Fibroblast of lung (primary cell): ENCODE results near the gene ZCCHC17. TPM values are rescaled to one million over a fixed set of nuclear protein-coding genes. Genes with fewer than 3 reads are reported as not detected.
A peak's percentile ranks its signal among the peaks of the same experiment; 100 is the strongest.

Experiments
- DNase-seq, 2 donors: peaks; one replicate each; pipeline versions ENCODE4 v3.0.0 to v3.0.0-alpha.2; 2010; ENCODE audit warnings: low read depth in 2 of 2
- H2AFZ ChIP-seq: 2 replicates; pipeline ENCODE4 v1.5.1; 2012; ENCODE audit warnings: low read length, control low read depth, inconsistent platforms
- H3K27ac ChIP-seq: 2 replicates; pipeline ENCODE4 v1.5.1; 2011; ENCODE audit warnings: low read length, control low read depth; ENCODE audit not compliant: insufficient read depth
- H3K27me3 ChIP-seq: 2 replicates; pipeline ENCODE4 v1.5.1; 2011; ENCODE audit warnings: mild to moderate bottlenecking, low read length; ENCODE audit not compliant: control insufficient read depth, insufficient read depth
- H3K36me3 ChIP-seq: 2 replicates; pipeline ENCODE4 v1.5.1; 2011; ENCODE audit warnings: low read length; ENCODE audit not compliant: control insufficient read depth, insufficient read depth
- H3K4me1 ChIP-seq: 2 replicates; pipeline ENCODE4 v1.5.1; 2011; ENCODE audit warnings: low read length; ENCODE audit not compliant: control insufficient read depth, insufficient read depth; ENCODE audit errors: extremely low read depth
- H3K4me2 ChIP-seq: 2 replicates; pipeline ENCODE4 v1.5.1; 2011; ENCODE audit warnings: low read length, control low read depth; ENCODE audit not compliant: insufficient read depth; ENCODE audit errors: extremely low read depth
- H3K4me3 ChIP-seq, 4 experiments: fragments of 200-600 bp in 1 of 4; sonication (generic) in 1 of 4; replicated peaks in 1 of 4; 2 replicates each; pipeline ENCODE4 v1.5.1; 2011 to 2016; ENCODE audit warnings: low read length in 4 of 4, low read depth in 3 of 4, mild to moderate bottlenecking in 3 of 4, control low read depth in 2 of 4, inconsistent platforms in 1 of 4, mixed read lengths in 1 of 4; ENCODE audit not compliant: insufficient read depth in 1 of 4; ENCODE audit errors: control extremely low read depth in 1 of 4
- H3K79me2 ChIP-seq: 2 replicates; pipeline ENCODE4 v1.5.1; 2012; ENCODE audit warnings: mild to moderate bottlenecking, low read length, inconsistent platforms; ENCODE audit not compliant: control insufficient read depth, insufficient read depth
- H3K9ac ChIP-seq: 2 replicates; pipeline ENCODE4 v1.5.1; 2011; ENCODE audit warnings: mild to moderate bottlenecking, low read length, control low read depth; ENCODE audit not compliant: insufficient read depth
- H3K9me3 ChIP-seq: 2 replicates; pipeline ENCODE4 v1.5.1; 2012; ENCODE audit warnings: low read depth, low read length; ENCODE audit not compliant: control insufficient read depth, insufficient read depth
- H4K20me1 ChIP-seq: 2 replicates; pipeline ENCODE4 v1.5.1; 2011; ENCODE audit warnings: low read length; ENCODE audit not compliant: control insufficient read depth, insufficient read depth; ENCODE audit errors: extremely low read depth
- EZH2 ChIP-seq: IDR thresholded peaks from 2 replicates; pipeline ENCODE4 v1.5.1; 2012; ENCODE audit warnings: low read length, control low read depth, mild to moderate bottlenecking; ENCODE audit errors: missing control alignments
- polyA plus RNA-seq, 2 donors: library from polyadenylated mRNA; depleted of rRNA in 1 of 2; stranded (reverse) in 1 of 2; unstranded in 1 of 2; fragments of >200 nt; gene quantifications; 2 replicates each; pipeline ENCODE4 v1.2.1, GENCODE V29; 2011 to 2012; ENCODE audit warnings: missing spikeins in 1 of 2
- total RNA-seq: library from RNA; depleted of rRNA; stranded (reverse); fragments of >200 nt; gene quantifications from 2 replicates; pipeline ENCODE4 v1.2.1, GENCODE V29; 2014
- TF ChIP-seq, protein P1 (sequence below), 2 donors: IDR thresholded peaks in 1 of 2; conservative IDR thresholded peaks in 1 of 2; 1 replicate in 1 of 2; 2 replicates in 1 of 2; pipeline ENCODE4 v1.5.1; 2011 to 2012; ENCODE audit warnings: low read length in 2 of 2, control low read depth in 1 of 2, inconsistent platforms in 1 of 2, low read depth in 1 of 2, mild to moderate bottlenecking in 1 of 2

The ZCCHC17 gene
- total and polyA plus RNA-seq, 2 donors (not counting 1 experiment from before 2014, with no cell fraction given) = 34.0 to 62.3 TPM

DNA sequence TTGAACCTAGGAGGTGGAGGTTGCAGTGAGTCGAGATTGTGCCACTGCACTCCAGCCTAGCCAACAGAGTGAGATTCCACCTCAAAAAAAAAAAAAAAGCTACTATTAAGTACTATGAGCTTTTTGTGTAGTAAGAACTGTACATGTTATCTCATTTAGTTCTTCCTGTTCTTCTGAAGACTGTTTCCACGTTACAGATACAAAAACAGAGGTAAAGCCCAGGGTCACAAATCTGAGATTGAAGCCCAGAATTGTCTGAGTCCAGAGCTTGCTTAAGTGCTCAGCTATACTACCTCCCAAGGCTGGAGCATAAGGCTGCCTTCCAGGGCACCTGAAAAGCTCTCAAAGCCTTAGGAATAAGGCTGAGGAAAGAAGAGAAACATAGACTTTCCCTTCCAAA is 73.2 kb downstream of the ZCCHC17 start:
- Histone ChIP-seq H3K9me3 (no peaks in the 10 kb centered on the region), H3K4me3 (peak overlapping the region in 2 of 4 experiments; percentile 48 to 64), H3K4me1 (peaks cover 25% of the 10 kb centered on the region), H2AFZ (no peak overlapping the region), H3K9ac (no peak overlapping the region), H3K27me3 (no peaks in the 10 kb centered on the region), H3K36me3 (peaks cover 6% of the 10 kb centered on the region), H3K27ac (no peak overlapping the region), H4K20me1 (no peaks in the 10 kb centered on the region), H3K79me2 (no peaks in the 10 kb centered on the region), H3K4me2 (no peak overlapping the region)
- no peak for DNase-seq
- TF ChIP-seq, protein P1, sequence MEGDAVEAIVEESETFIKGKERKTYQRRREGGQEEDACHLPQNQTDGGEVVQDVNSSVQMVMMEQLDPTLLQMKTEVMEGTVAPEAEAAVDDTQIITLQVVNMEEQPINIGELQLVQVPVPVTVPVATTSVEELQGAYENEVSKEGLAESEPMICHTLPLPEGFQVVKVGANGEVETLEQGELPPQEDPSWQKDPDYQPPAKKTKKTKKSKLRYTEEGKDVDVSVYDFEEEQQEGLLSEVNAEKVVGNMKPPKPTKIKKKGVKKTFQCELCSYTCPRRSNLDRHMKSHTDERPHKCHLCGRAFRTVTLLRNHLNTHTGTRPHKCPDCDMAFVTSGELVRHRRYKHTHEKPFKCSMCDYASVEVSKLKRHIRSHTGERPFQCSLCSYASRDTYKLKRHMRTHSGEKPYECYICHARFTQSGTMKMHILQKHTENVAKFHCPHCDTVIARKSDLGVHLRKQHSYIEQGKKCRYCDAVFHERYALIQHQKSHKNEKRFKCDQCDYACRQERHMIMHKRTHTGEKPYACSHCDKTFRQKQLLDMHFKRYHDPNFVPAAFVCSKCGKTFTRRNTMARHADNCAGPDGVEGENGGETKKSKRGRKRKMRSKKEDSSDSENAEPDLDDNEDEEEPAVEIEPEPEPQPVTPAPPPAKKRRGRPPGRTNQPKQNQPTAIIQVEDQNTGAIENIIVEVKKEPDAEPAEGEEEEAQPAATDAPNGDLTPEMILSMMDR (conservative IDR thresholded peaks at IDR 0.05 in 1 of 2, IDR thresholded peaks at IDR 0.05 in 1 of 2; ENCODE audit: low read depth in 1 of 2, low read length in 2 of 2) = no peak
- no peak for TF ChIP-seq EZH2

DNA sequence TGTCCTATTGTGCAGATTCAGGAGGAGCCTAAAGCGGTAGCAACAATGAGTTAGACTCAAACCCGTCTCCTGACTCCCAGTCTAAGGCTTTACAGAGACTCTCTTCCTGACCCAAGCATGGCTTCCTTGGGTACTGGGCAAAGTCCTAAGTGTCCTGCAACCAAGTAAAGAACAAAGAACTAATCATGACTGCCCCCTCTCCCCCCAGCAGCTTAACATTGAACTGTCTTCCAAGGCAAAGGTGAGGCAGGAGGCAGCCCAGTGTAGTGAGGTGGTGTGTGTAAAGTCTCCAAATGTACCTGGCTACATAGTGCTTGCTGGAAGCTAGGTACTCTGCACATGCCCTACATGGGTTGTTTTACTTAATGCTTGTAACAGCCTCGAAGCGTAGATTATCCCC is 73.7 kb downstream of the ZCCHC17 start:
- Histone ChIP-seq H3K9me3 (no peaks in the 10 kb centered on the region), H3K9ac (no peak overlapping the region), H3K4me1 (peaks cover 25% of the 10 kb centered on the region), H3K4me3 (peak overlapping the region in 2 of 4 experiments; percentile 48 to 64), H3K4me2 (no peak overlapping the region), H2AFZ (no peak overlapping the region), H4K20me1 (no peaks in the 10 kb centered on the region), H3K36me3 (peaks cover 2% of the 10 kb centered on the region), H3K27ac (no peak overlapping the region), H3K27me3 (no peaks in the 10 kb centered on the region), H3K79me2 (no peaks in the 10 kb centered on the region)
- TF ChIP-seq, protein P1 (conservative IDR thresholded peaks at IDR 0.05 in 1 of 2, IDR thresholded peaks at IDR 0.05 in 1 of 2; ENCODE audit: low read depth in 1 of 2, low read length in 2 of 2) = no peak
- TF ChIP-seq EZH2 = no peak
- DNase-seq = no peak

DNA sequence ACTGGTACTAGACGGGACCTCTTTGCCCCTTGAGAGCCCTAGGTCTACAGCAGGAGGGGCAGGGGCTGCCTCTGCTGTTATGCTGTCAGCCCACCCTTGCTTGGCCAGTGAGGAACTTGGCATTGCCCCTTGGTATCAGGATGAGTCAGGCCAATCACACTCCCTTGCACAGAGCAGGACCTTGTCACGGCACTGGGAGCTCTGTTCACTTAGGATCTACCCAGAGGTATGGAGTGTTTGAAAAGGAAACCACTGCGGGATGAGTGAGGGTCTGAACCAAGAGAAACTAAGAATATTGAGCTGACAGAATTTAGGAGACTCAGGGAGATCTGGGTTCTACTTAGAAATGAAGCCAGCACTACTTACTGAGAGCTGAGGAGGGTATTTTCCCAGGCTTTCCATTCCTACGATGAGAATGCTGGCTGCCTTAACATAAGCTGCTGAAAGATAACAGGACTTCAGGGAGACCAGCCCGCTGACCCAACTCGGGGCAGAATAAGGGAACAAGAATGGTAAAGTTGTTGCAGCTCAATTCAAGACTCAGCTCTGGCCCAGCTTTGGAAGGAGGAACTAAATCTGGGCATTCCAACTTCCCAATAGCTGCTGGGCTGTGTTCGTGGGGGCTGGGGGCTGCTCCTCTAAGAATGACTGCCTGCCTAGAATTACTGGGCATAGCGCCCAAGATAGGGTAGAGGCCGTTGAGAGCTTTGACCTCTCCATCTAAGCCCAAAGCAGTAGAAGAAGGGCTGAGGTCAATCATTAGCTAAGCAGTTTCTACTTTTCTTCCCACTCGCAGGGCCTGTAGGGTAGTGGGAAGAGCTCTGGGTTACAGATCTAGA is 74.5 kb downstream of the ZCCHC17 start:
- H3K27ac ChIP-seq = no peak overlapping the region
- H3K4me1 ChIP-seq = peaks cover 29% of the 10 kb centered on the region
- H3K79me2 ChIP-seq = no peaks in the 10 kb centered on the region
- no peaks in the 10 kb centered on the region for H4K20me1 ChIP-seq
- H3K36me3 ChIP-seq = peaks cover 2% of the 10 kb centered on the region
- H3K4me3 ChIP-seq = peak overlapping the region in 2 of 4 experiments; percentile 48 to 64
- H3K4me2 ChIP-seq = peak overlapping the region; percentile 32
- TF ChIP-seq, protein P1 (conservative IDR thresholded peaks at IDR 0.05 in 1 of 2, IDR thresholded peaks at IDR 0.05 in 1 of 2; ENCODE audit: low read depth in 1 of 2, low read length in 2 of 2) = no peak
- no peak for TF ChIP-seq EZH2
- H2AFZ ChIP-seq = no peak overlapping the region
- peak in 1 of 2 donors; percentile 29 for DNase-seq
- no peak overlapping the region for H3K9ac ChIP-seq
- no peaks in the 10 kb centered on the region for H3K9me3 ChIP-seq
- H3K27me3 ChIP-seq = no peaks in the 10 kb centered on the region
